Cardiac fibroblast (primary cell): ENCODE measurements around the gene CDK5.
"Not testable (repeated sequence)": the region's sequence is repeated elsewhere in the genome, so short reads cannot be mapped to it uniquely, and the experiment has no call there.

ENCODE experiments used
- DNase-seq, 2 donors: peaks; one replicate each; pipeline versions ENCODE4 v3.0.0 to v3.0.0-alpha.2; 2010; ENCODE audit warnings: low read depth in 2 of 2
- H3K4me3 ChIP-seq, 2 donors: replicated peaks in 1 of 2; 1 replicate in 1 of 2; 2 replicates in 1 of 2; pipeline ENCODE4 v1.5.1; 2011; ENCODE audit warnings: low read depth in 2 of 2, low read length in 2 of 2, mild to moderate bottlenecking in 2 of 2, moderate library complexity in 1 of 2
- TF ChIP-seq, protein P1 (sequence below): IDR thresholded peaks from one replicate; pipeline ENCODE4 v1.5.1; 2011; ENCODE audit warnings: low read depth, mild to moderate bottlenecking, low read length, inconsistent platforms

The CDK5 gene

DNA sequence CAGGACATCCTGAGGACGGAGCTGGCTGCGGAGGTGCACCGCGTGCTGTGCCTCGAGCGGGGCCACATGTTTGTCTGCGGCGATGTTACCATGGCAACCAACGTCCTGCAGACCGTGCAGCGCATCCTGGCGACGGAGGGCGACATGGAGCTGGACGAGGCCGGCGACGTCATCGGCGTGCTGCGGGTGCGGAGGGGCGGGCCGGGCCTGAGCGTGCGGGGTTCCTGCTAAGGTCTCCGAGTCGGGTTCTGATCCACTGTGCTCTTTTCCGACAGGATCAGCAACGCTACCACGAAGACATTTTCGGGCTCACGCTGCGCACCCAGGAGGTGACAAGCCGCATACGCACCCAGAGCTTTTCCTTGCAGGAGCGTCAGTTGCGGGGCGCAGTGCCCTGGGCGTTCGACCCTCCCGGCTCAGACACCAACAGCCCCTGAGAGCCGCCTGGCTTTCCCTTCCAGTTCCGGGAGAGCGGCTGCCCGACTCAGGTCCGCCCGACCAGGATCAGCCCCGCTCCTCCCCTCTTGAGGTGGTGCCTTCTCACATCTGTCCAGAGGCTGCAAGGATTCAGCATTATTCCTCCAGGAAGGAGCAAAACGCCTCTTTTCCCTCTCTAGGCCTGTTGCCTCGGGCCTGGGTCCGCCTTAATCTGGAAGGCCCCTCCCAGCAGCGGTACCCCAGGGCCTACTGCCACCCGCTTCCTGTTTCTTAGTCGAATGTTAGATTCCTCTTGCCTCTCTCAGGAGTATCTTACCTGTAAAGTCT lies 43.8 kb downstream of the CDK5 start:
- TF ChIP-seq, protein P1, sequence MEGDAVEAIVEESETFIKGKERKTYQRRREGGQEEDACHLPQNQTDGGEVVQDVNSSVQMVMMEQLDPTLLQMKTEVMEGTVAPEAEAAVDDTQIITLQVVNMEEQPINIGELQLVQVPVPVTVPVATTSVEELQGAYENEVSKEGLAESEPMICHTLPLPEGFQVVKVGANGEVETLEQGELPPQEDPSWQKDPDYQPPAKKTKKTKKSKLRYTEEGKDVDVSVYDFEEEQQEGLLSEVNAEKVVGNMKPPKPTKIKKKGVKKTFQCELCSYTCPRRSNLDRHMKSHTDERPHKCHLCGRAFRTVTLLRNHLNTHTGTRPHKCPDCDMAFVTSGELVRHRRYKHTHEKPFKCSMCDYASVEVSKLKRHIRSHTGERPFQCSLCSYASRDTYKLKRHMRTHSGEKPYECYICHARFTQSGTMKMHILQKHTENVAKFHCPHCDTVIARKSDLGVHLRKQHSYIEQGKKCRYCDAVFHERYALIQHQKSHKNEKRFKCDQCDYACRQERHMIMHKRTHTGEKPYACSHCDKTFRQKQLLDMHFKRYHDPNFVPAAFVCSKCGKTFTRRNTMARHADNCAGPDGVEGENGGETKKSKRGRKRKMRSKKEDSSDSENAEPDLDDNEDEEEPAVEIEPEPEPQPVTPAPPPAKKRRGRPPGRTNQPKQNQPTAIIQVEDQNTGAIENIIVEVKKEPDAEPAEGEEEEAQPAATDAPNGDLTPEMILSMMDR: peak; percentile 9
- peak overlapping the region in 1 of 2 donors; percentile 24 for H3K4me3 ChIP-seq
- peak; percentile 55 to 63 for DNase-seq

DNA sequence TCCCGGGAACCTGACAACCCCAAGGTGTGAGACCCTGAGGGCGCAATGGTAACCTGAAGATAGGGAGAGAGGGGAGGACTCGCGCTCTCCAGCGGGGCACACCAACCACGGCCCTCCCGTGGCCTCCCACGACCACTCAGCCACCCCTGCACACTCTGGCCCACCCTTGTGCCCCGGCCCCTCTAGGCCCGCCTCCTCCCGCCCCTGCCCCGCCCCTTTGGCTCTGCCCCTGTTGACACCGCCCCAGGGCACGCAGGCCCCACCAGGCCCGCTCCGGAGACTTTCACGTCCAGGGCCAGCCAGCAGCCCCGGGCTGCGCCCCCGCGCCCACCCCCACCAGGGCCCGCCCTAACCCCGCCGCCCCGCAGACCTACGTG lies 44.4 kb downstream of the CDK5 start:
- TF ChIP-seq, protein P1: no peak
- DNase-seq: no peak
- peak overlapping the region in 1 of 2 donors; percentile 24 for H3K4me3 ChIP-seq

DNA sequence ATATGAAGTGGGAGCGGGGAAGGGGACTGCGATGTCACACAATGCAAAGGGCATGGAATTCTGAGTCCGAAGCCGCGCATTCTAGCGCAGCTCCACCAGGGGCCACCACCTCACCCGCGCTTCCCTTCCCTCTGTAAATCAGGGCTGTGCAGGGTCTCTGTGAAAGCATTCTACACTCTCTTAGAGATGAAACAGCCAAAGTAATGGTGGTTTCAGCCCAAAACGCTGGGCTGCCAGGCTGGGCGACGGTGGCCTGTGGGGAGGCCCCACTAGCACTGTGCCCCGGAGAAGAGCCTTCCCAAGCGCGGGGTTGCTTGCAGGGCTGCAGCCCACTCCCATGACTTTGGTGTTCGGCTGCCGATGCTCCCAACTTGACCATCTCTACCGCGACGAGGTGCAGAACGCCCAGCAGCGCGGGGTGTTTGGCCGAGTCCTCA lies 44.8 kb downstream of the CDK5 start:
- TF ChIP-seq, protein P1: peak; percentile 66
- no peak overlapping the region for H3K4me3 ChIP-seq
- DNase-seq: peak; percentile 19 to 47

DNA sequence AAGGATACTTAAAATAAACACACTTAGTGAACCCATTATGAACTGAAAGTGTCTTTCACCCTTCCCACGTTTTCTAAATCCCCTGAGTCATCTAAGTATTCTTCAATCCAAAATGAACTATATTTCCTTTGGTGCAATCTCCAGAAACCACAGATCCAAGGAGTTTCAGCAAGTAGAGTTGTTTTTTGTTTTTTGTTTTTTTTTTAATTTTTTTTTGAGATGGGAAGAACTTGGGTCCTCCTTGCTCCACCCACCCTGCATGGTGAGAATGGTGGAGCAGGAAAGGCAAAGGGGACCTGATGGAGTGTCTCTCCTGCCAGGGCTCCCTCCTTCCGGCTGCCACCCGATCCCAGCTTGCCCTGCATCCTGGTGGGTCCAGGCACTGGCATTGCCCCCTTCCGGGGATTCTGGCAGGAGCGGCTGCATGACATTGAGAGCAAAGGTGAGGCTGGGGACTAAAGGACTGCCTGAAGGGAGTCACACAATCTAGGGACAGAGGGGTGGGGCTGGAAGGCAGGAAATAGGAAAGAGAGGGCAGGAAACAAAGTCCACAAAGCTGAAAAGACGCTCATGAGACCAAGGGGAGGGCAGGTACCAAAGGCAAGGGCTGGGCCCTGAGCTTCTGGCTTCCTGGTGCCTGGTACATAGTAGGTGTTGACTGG lies 45.5 kb downstream of the CDK5 start:
- no peak overlapping the region for H3K4me3 ChIP-seq
- TF ChIP-seq, protein P1: no peak
- no peak for DNase-seq

DNA sequence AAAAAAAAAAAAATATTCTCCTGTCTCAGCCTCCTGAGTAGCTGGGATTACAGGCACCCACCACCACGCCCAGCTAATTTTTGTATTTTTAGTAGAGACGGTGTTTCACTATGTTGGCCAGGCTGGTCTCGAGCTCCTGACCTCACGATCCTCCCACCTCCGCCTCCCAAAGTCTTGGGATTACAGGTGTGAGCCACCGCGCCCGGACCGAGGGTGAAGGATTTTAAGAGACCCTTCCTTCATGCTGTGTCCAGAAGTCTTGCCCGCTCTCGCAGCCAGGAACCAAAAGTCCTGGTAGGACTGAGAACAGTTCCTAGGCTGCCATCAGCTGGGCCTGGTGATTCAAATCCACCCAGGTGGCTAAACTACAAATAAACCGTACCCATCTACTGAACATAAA lies 46.1 kb downstream of the CDK5 start:
- DNase-seq, H3K4me3 ChIP-seq: not testable (repeated sequence)

DNA sequence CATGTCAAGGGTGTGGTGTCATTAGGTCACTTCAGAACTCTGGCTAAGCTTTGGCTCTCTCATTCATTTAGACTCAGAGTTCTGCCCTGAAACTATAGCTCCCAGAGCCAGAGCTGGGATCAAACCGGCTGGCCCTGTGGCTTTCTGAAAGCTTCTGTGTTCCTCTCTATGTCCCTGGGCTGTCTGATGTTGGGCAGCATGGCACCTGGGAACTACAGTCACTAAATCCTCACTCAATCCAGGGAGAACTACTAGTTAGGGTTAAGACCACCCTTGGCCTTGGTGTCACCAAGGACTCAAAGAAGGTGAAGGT lies 46.6 kb downstream of the CDK5 start:
- H3K4me3 ChIP-seq: no peak overlapping the region
- TF ChIP-seq, protein P1: no peak
- DNase-seq: no peak

DNA sequence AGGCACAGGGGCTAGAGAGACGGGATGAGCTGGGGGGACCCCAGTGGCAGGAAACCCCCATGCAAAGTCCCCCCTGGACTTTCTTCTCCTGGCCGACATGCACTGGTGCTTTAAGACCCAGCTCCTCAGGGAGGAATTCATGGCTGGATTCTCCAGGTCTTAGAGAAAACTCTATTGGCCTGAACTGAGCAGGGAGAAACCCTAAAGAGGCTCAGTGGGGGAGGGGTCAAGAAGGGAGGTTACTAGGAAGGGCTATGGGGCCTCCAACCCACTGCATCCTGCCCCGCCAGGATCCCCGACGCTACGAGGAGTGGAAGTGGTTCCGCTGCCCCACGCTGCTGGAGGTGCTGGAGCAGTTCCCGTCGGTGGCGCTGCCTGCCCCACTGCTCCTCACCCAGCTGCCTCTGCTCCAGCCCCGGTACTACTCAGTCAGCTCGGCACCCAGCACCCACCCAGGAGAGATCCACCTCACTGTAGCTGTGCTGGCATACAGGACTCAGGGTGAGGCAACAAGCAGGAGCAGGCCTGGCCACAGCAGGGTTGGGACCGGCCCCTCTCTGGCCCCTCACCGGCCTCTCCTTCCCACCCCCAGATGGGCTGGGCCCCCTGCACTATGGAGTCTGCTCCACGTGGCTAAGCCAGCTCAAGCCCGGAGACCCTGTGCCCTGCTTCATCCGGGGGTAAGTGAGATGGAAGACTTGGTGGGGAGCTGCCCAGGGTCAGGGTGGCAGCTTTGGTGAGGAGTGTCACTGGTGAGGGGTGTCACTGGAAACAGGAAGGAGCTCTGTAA lies 47.2 kb downstream of the CDK5 start:
- TF ChIP-seq, protein P1: no peak
- H3K4me3 ChIP-seq: peak overlapping the region in 1 of 2 donors; percentile 8
- DNase-seq: peak in 1 of 2 donors; percentile 51
